Sigmoid colon (tissue), 7 donors: ENCODE measurements around the gene MITF. TPM values are rescaled to one million over a fixed set of nuclear protein-coding genes. Genes with fewer than 3 reads are reported as not detected.

Experiments used
- DNase-seq: peaks from one replicate; pipeline ENCODE4 v3.0.0-alpha.2; 2019
- H3K27ac ChIP-seq, 4 donors: fragments of 200-600 bp; sonication (generic); one replicate each; pipeline ENCODE4 v1.5.1; 2016 to 2019; ENCODE audit warnings: mild to moderate bottlenecking in 1 of 4
- H3K27me3 ChIP-seq, 3 donors: fragments of 200-600 bp; sonication (generic); one replicate each; pipeline ENCODE4 v1.5.1; 2019; ENCODE audit warnings: mild to moderate bottlenecking in 1 of 3
- H3K36me3 ChIP-seq, 4 donors: fragments of 200-600 bp; sonication (generic); one replicate each; pipeline ENCODE4 v1.5.1; 2016 to 2019
- H3K4me1 ChIP-seq, 4 donors: fragments of 200-600 bp; sonication (generic); one replicate each; pipeline ENCODE4 v1.5.1; 2017 to 2019
- H3K4me3 ChIP-seq, 4 donors: fragments of 200-600 bp; sonication (generic); one replicate each; pipeline ENCODE4 v1.5.1; 2017 to 2019; ENCODE audit warnings: mild to moderate bottlenecking in 2 of 4, moderate library complexity in 1 of 4
- H3K9me3 ChIP-seq, 4 donors: fragments of 200-600 bp in 3 of 4; sonication (generic) in 3 of 4; one replicate each; pipeline versions ENCODE4 v1.5.1 to v1.6.1; 2013 to 2019
- CTCF ChIP-seq, 4 experiments: fragments of 450-650 bp in 3 of 4; fragments of 200-600 bp in 1 of 4; IDR thresholded peaks; one replicate each; pipeline ENCODE4 v1.5.1; 2016 to 2019; ENCODE audit warnings: antibody characterized with exemption in 4 of 4, mild to moderate bottlenecking in 3 of 4, moderate library complexity in 2 of 4
- EP300 ChIP-seq, 4 donors: sonication (generic); formaldehyde crosslinking; IDR thresholded peaks; one replicate each; pipeline ENCODE4 v1.6.1; 2017; ENCODE audit warnings: antibody characterized with exemption in 4 of 4
- POLR2A ChIP-seq, 2 donors: fragments of 450-650 bp; IDR thresholded peaks; one replicate each; pipeline ENCODE4 v1.6.1; 2016; ENCODE audit warnings: antibody characterized with exemption in 2 of 2, mild to moderate bottlenecking in 2 of 2, moderate library complexity in 2 of 2
- POLR2AphosphoS5 ChIP-seq, 4 donors: sonication (generic); formaldehyde crosslinking; IDR thresholded peaks; one replicate each; pipeline ENCODE4 v1.6.1; 2017; ENCODE audit warnings: antibody characterized with exemption in 4 of 4
- WGBS, 2 donors: extraction: QIAGEN DNeasy Blood & Tissue Kit; methylation state at CpG; one replicate each; pipeline ENCODE4 v1.1.7; 2013; 5-methylcytosine and 5-hydroxymethylcytosine counted together
- intact Hi-C: fragments of 100-400 bp; cut with DNase I; formaldehyde crosslinking; loops from one replicate; pipeline ENCODE4 v1.15.1; 2023
- polyA plus RNA-seq, 3 donors: library from polyadenylated mRNA; stranded (reverse); fragments of 200-250 nt; gene quantifications; one replicate each; pipeline ENCODE4 v1.2.3, GENCODE V29; 2013
- total RNA-seq, 4 donors: library from RNA; depleted of rRNA; stranded (reverse); fragments of >200 nt; gene quantifications; one replicate each; pipeline ENCODE4 v1.1.0, GENCODE V29; 2016
- donor health status: healthy with polysubstance abuse.
- donor health status: Bipolar disorder and iron deficiency.
- donor health status: healthy.

The MITF gene
- total and polyA plus RNA-seq, 7 donors: 2.1 to 73.2 (median 65.4) TPM

DNA sequence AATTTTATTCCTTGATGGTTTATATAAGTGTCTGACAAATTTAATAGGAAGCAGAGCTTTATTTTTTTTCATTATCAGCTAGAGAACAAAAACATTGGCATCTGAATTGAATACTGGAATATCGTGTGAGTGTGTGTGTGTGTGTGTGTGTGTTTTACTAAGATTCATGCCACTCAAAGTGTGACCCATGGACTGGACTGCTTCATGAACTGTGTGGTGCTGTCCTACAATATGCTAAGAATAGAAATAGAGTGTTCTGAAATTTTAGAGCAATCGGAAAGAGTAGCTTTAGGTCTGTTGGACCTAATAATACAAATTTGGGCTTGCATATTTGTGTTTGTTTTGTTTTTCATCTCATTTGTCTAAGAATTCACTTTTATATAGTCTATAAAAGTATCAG lies 89.6 kb downstream of the MITF start:
- intact Hi-C loops: no loop called here
- no peaks in the 10 kb centered on the region for H3K27me3 ChIP-seq
- no peak overlapping the region for H3K27ac ChIP-seq
- H3K9me3 ChIP-seq: no peaks in the 10 kb centered on the region
- 71 to 89% methylated on average over 2 of the region's 2 CpGs for WGBS, 2 donors
- no peak overlapping the region for H3K4me3 ChIP-seq
- H3K36me3 ChIP-seq: no peaks in the 10 kb centered on the region
- H3K4me1 ChIP-seq: peaks cover 0 to 16% (median 2%) of the 10 kb centered on the region in 4 donors
- TF ChIP-seq CTCF (IDR thresholded peaks at IDR 0.05) (no peak), POLR2A (IDR thresholded peaks at IDR 0.05) (no peak), POLR2AphosphoS5 (IDR thresholded peaks at IDR 0.05) (no peak), EP300 (IDR thresholded peaks at IDR 0.05) (no peak)
- no peak for DNase-seq

- no peak overlapping the region for H3K27ac ChIP-seq
- TF ChIP-seq CTCF (IDR thresholded peaks at IDR 0.05): no peak
- no peak for DNase-seq
- intact Hi-C loops: no loop called here
- 53 to 87% methylated on average over 3 of the region's 3 CpGs for WGBS, 2 donors
- no peaks in the 10 kb centered on the region for H3K9me3 ChIP-seq
- no peaks in the 10 kb centered on the region for H3K36me3 ChIP-seq
- peaks cover 0 to 16% (median 2%) of the 10 kb centered on the region in 4 donors for H3K4me1 ChIP-seq
- H3K27me3 ChIP-seq: no peaks in the 10 kb centered on the region
- H3K4me3 ChIP-seq: no peak overlapping the region
Observed at GRCh38 chr3:69830147-69830546, 90.9 kb downstream of the MITF start.

DNA sequence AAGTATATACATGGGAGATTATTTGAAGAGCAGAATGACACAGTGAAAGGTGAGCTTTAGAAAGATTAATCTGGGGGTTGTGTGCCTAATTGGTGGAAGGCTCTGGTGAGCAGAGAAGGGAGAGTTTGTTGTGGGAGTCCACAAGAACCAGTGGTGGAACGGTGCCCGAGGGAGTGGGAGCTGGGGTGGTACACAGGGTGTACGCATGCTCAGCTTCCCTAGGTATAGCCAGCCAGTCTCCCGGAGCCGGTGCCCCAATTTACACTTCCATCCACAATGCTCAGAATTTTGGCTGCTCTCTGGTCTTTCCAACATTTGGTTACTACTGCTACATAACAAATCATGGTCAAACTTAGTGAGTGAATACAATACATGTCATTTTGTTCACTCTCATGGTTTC lies 92.5 kb downstream of the MITF start:
- H3K4me3 ChIP-seq: no peak overlapping the region
- intact Hi-C loops: no loop called here
- H3K36me3 ChIP-seq: no peaks in the 10 kb centered on the region
- no peaks in the 10 kb centered on the region for H3K27me3 ChIP-seq
- no peak overlapping the region for H3K27ac ChIP-seq
- H3K4me1 ChIP-seq: peaks cover 0 to 19% (median 4%) of the 10 kb centered on the region in 4 donors
- no peak for DNase-seq
- 79 to 95% methylated on average over 5 of the region's 5 CpGs for WGBS, 2 donors
- H3K9me3 ChIP-seq: no peaks in the 10 kb centered on the region
- TF ChIP-seq EP300 (IDR thresholded peaks at IDR 0.05) (no peak), POLR2AphosphoS5 (IDR thresholded peaks at IDR 0.05) (no peak), CTCF (IDR thresholded peaks at IDR 0.05) (no peak), POLR2A (IDR thresholded peaks at IDR 0.05) (no peak)

- no peak for TF ChIP-seq CTCF (IDR thresholded peaks at IDR 0.05)
- DNase-seq: no peak
- intact Hi-C loops: no loop called here
- Histone ChIP-seq H3K4me3 (no peak overlapping the region), H3K27ac (no peak overlapping the region), H3K27me3 (no peaks in the 10 kb centered on the region), H3K36me3 (no peaks in the 10 kb centered on the region), H3K4me1 (peaks cover 0 to 37% (median 21%) of the 10 kb centered on the region in 4 donors), H3K9me3 (no peaks in the 10 kb centered on the region)
Observed at GRCh38 chr3:69833591-69833990, 94.3 kb downstream of the MITF start.

DNA sequence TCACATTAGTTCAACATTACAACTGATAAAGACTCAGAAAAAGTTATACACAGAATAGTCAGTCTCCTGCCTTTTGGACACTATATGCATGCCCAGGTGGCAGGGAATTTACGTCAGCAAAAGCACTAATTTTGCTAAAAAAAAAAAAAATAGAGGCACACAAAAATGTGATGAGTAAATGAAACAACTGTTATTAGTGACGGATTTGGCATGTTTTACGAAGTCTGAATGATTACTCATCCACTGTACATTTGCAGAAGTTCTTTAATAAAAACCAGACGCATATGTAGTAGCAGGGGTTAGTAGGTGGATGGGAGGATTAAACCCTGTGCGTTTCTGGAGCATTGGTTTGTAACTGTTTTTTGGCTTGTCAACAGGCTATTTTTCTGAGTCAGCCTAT lies 99.0 kb downstream of the MITF start:
- TF ChIP-seq CTCF (IDR thresholded peaks at IDR 0.05): no peak
- no peak for TF ChIP-seq EP300 (IDR thresholded peaks at IDR 0.05)
- no peak for TF ChIP-seq POLR2AphosphoS5 (IDR thresholded peaks at IDR 0.05)
- no peak for TF ChIP-seq POLR2A (IDR thresholded peaks at IDR 0.05)
- no peaks in the 10 kb centered on the region for H3K27me3 ChIP-seq
- intact Hi-C loops: no loop called here
- no peaks in the 10 kb centered on the region for H3K9me3 ChIP-seq
- H3K4me1 ChIP-seq: peaks cover 0 to 61% (median 37%) of the 10 kb centered on the region in 4 donors
- 70 to 72% methylated on average over 5 of the region's 5 CpGs for WGBS, 2 donors
- no peaks in the 10 kb centered on the region for H3K36me3 ChIP-seq
- H3K4me3 ChIP-seq: no peak overlapping the region
- no peak overlapping the region for H3K27ac ChIP-seq
- no peak for DNase-seq
